ENCODE measurements around the gene RTRAF. TPM values are rescaled to one million over a fixed set of nuclear protein-coding genes. Genes with fewer than 3 reads are reported as not detected.

The RTRAF gene
- total and polyA plus RNA-seq, 9 of the 15 experiments (the other 6 are each of a cell fraction or from before 2014, with no cell fraction given): 126 to 204 (median 155) TPM

GRCh38 chr14:51996148-51996746 lies 6.9 kb downstream of the RTRAF start (continued):
- TF ChIP-seq REST (IDR thresholded peaks at IDR 0.05; ENCODE audit: borderline replicate concordance) (peak; percentile 25; the same call in 1 of the 2 replicates), REST (CRISPR knock-in tag; IDR thresholded peaks at IDR 0.05; ENCODE audit: low read depth) (no peak), FOXK1 (CRISPR knock-in tag; IDR thresholded peaks at IDR 0.05; ENCODE audit: borderline replicate concordance) (no peak), ILF3 (IDR thresholded peaks at IDR 0.05; ENCODE audit: borderline replicate concordance) (no peak), MBD1 (CRISPR knock-in tag; IDR thresholded peaks at IDR 0.05) (no peak)

Measured in K562 (cell line).